K562 (cell line): ENCODE results near the gene FSTL3. TPM values are rescaled to one million over a fixed set of nuclear protein-coding genes. Genes with fewer than 3 reads are reported as not detected.

ENCODE experiments used
- CAMTA2 ChIP-seq: fragments of 250-450 bp; sonication (Bioruptor Pico); conservative IDR thresholded peaks from 2 replicates; pipeline ENCODE4 v1.5.1; 2022
- CBFB ChIP-seq: sonication (generic); formaldehyde crosslinking; IDR thresholded peaks from 2 replicates; pipeline ENCODE4 v1.4.0; 2020; ENCODE audit warnings: mild to moderate bottlenecking, missing genetic modification reagents
- CBX1 ChIP-seq: sonication (generic); IDR thresholded peaks from 2 replicates; pipeline ENCODE4 v1.6.1; 2016; ENCODE audit warnings: antibody characterized with exemption, low read depth, mild to moderate bottlenecking
- CBX3 ChIP-seq, 2 experiments: IDR thresholded peaks; 1 replicate in 1 of 2; 2 replicates in 1 of 2; pipeline ENCODE4 v1.6.1; 2012; ENCODE audit warnings: inconsistent platforms in 2 of 2, low read length in 2 of 2, borderline replicate concordance in 1 of 2, control low read depth in 1 of 2
- CBX5 ChIP-seq: IDR thresholded peaks from 2 replicates; pipeline ENCODE4 v1.6.1; 2014; ENCODE audit warnings: low read depth, borderline replicate concordance
- ETV6 ChIP-seq, 3 experiments: fragments of 150-350 bp in 1 of 3; sonication (generic) in 1 of 3; formaldehyde crosslinking in 1 of 3; IDR thresholded peaks; 2 replicates each; pipeline versions ENCODE4 v1.6.1 to v1.8.0; 2014 to 2022; ENCODE audit warnings: borderline replicate concordance in 2 of 3, low read depth in 2 of 3, antibody characterized with exemption in 1 of 3, low read length in 1 of 3, mild to moderate bottlenecking in 1 of 3, missing genetic modification reagents in 1 of 3
- HDAC1 ChIP-seq, 2 experiments: fragments of 450-650 bp; IDR thresholded peaks; 2 replicates each; pipeline ENCODE4 v1.6.1; 2016 to 2017; ENCODE audit warnings: inconsistent platforms in 1 of 2, mild to moderate bottlenecking in 1 of 2, moderate library complexity in 1 of 2
- MCM7 ChIP-seq, 2 experiments: fragments of 450-650 bp; IDR thresholded peaks; 2 replicates each; pipeline ENCODE4 v1.6.1; 2016 to 2018
- NEUROD1 ChIP-seq: fragments of 150-350 bp; IDR thresholded peaks from 2 replicates; pipeline ENCODE4 v1.6.1; 2014; ENCODE audit warnings: borderline replicate concordance, low read length, low read depth; ENCODE audit not compliant: partially characterized antibody
- NFIC ChIP-seq: fragments of 450-650 bp; IDR thresholded peaks from 2 replicates; pipeline ENCODE4 v1.6.1; 2017; ENCODE audit warnings: mild to moderate bottlenecking, inconsistent platforms
- RBM22 ChIP-seq: fragments of 200-400 bp; formaldehyde crosslinking; IDR thresholded peaks from 2 replicates; pipeline ENCODE4 v1.6.1; 2018; ENCODE audit warnings: low read length, low read depth; ENCODE audit not compliant: poor library complexity, severe bottlenecking
- WHSC1 ChIP-seq: IDR thresholded peaks from one replicate; pipeline ENCODE4 v1.6.1; 2012; ENCODE audit warnings: low read length, control low read depth, inconsistent platforms
- ZBTB17 ChIP-seq: fragments of 450-650 bp; formaldehyde crosslinking; IDR thresholded peaks from 2 replicates; pipeline ENCODE4 v1.4.0; 2020; ENCODE audit warnings: mild to moderate bottlenecking
- ZNF12 ChIP-seq: sonication (generic); formaldehyde crosslinking; IDR thresholded peaks from 2 replicates; pipeline ENCODE4 v1.4.0; 2020; ENCODE audit warnings: mild to moderate bottlenecking, missing genetic modification reagents
- ZNF274 ChIP-seq: IDR thresholded peaks from 2 replicates; pipeline ENCODE4 v1.6.1; 2011; ENCODE audit warnings: low read depth, mild to moderate bottlenecking, low read length, moderate library complexity, borderline replicate concordance
- ZNF57 ChIP-seq: fragments of 450-650 bp; formaldehyde crosslinking; IDR thresholded peaks from 2 replicates; pipeline ENCODE4 v1.4.0; 2020; ENCODE audit warnings: mild to moderate bottlenecking, moderate library complexity
- ZNF699 ChIP-seq: fragments of 250-450 bp; sonication (Bioruptor Pico); IDR thresholded peaks from 2 replicates; pipeline ENCODE4 v1.8.0; 2021; ENCODE audit warnings: mild to moderate bottlenecking, moderate library complexity; ENCODE audit not compliant: insufficient replicate concordance
- ZNF766 ChIP-seq: fragments of 200-800 bp; sonication (Bioruptor generic); conservative IDR thresholded peaks from 2 replicates; pipeline ENCODE4 v1.6.1; 2016; ENCODE audit warnings: missing genetic modification characterization, missing compliant biosample characterization
- polyA plus RNA-seq, 8 experiments: library from polyadenylated mRNA; depleted of rRNA in 4 of 8; stranded (reverse) in 5 of 8; unstranded in 3 of 8; fragments of >200 nt; fragmentation: Nextera tagmentation in 2 of 8; fragmentation: Illumina TruSeq in 1 of 8; extraction: Ambion mirVana in 2 of 8; extraction: Trizol in 1 of 8; gene quantifications; 2 replicates each; pipeline versions ENCODE4 v1.2.1 to v1.2.3, GENCODE V29; 2011 to 2014; ENCODE audit warnings: inconsistent platforms in 1 of 8, missing spikeins in 1 of 8
- total RNA-seq, 7 experiments: library from RNA; depleted of rRNA in 6 of 7; stranded (reverse); fragments of >200 nt in 6 of 7; fragmentation: Illumina TruSeq in 2 of 7; extraction: Trizol in 2 of 7; gene quantifications; 2 replicates each; pipeline versions ENCODE4 v1.2.1 to v1.2.3, GENCODE V29; 2011 to 2021; ENCODE audit warnings: low replicate concordance in 1 of 7
- TF ChIP-seq, protein P1 (sequence below): fragments of 450-650 bp; IDR thresholded peaks from 2 replicates; pipeline ENCODE4 v1.7.0; 2016; ENCODE audit warnings: borderline replicate concordance
- TF ChIP-seq, protein P2 (sequence below): fragments of 250-450 bp; sonication (Bioruptor Pico); IDR thresholded peaks from 2 replicates; pipeline ENCODE4 v1.8.0; 2022; ENCODE audit warnings: moderate library complexity, mild to moderate bottlenecking, inconsistent platforms
- TF ChIP-seq, protein P3 (sequence below): fragments of 250-450 bp; sonication (Bioruptor Pico); IDR thresholded peaks from 2 replicates; pipeline ENCODE4 v1.5.0; 2021; ENCODE audit warnings: mild to moderate bottlenecking, borderline replicate concordance
- TF ChIP-seq, protein P4 (sequence below): fragments of 200-800 bp; sonication (Bioruptor generic); IDR thresholded peaks from 2 replicates; pipeline ENCODE4 v1.6.1; 2017; ENCODE audit warnings: missing genetic modification characterization, missing compliant biosample characterization

Gene FSTL3
- total and polyA plus RNA-seq, 9 of the 15 experiments (the other 6 are each of a cell fraction or from before 2014, with no cell fraction given): 0.35 to 6.8 (median 4.2) TPM; not detected in 1

DNA sequence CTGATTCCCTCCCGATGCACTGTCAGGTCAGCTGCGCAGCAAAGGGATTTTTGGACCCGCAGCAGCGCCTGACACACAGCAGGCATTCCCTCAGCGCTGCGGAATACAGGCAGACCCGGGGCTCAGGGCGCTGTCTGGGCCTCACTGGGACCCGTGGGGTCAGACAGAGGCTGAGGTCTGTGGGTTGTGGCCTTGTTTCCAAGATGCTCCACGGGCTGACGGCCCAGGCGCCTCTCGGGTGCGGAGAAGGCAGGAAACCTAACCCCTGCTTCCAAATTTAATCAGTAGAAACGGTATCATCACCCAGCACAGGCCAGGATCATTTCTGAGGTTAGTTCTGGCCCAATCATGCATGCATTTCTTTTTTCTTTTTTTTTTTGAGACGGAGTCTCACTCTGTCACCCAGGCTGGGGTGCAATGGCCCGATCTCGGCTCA, 12.5 kb upstream of the FSTL3 start (continued):
- TF ChIP-seq, protein P1, sequence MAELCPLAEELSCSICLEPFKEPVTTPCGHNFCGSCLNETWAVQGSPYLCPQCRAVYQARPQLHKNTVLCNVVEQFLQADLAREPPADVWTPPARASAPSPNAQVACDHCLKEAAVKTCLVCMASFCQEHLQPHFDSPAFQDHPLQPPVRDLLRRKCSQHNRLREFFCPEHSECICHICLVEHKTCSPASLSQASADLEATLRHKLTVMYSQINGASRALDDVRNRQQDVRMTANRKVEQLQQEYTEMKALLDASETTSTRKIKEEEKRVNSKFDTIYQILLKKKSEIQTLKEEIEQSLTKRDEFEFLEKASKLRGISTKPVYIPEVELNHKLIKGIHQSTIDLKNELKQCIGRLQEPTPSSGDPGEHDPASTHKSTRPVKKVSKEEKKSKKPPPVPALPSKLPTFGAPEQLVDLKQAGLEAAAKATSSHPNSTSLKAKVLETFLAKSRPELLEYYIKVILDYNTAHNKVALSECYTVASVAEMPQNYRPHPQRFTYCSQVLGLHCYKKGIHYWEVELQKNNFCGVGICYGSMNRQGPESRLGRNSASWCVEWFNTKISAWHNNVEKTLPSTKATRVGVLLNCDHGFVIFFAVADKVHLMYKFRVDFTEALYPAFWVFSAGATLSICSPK: no peak
- TF ChIP-seq ZNF57 (CRISPR knock-in tag): no peak
- TF ChIP-seq ZNF12 (CRISPR knock-in tag): no peak
- TF ChIP-seq, protein P2, sequence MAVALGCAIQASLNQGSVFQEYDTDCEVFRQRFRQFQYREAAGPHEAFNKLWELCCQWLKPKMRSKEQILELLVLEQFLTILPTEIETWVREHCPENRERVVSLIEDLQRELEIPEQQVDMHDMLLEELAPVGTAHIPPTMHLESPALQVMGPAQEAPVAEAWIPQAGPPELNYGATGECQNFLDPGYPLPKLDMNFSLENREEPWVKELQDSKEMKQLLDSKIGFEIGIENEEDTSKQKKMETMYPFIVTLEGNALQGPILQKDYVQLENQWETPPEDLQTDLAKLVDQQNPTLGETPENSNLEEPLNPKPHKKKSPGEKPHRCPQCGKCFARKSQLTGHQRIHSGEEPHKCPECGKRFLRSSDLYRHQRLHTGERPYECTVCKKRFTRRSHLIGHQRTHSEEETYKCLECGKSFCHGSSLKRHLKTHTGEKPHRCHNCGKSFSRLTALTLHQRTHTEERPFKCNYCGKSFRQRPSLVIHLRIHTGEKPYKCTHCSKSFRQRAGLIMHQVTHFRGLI (CRISPR knock-in tag): no peak
- TF ChIP-seq ZNF766 (CRISPR knock-in tag): no peak
- no peak for TF ChIP-seq RBM22
- TF ChIP-seq, protein P3, sequence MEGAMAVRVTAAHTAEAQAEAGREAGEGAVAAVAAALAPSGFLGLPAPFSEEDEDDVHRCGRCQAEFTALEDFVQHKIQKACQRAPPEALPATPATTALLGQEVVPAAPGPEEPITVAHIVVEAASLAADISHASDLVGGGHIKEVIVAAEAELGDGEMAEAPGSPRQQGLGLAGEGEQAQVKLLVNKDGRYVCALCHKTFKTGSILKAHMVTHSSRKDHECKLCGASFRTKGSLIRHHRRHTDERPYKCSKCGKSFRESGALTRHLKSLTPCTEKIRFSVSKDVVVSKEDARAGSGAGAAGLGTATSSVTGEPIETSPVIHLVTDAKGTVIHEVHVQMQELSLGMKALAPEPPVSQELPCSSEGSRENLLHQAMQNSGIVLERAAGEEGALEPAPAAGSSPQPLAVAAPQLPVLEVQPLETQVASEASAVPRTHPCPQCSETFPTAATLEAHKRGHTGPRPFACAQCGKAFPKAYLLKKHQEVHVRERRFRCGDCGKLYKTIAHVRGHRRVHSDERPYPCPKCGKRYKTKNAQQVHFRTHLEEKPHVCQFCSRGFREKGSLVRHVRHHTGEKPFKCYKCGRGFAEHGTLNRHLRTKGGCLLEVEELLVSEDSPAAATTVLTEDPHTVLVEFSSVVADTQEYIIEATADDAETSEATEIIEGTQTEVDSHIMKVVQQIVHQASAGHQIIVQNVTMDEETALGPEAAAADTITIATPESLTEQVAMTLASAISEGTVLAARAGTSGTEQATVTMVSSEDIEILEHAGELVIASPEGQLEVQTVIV (CRISPR knock-in tag): no peak
- TF ChIP-seq CBX3 (IDR thresholded peaks at IDR 0.05; ENCODE audit: borderline replicate concordance in 1 of 2, low read length in 2 of 2): 0 out of 3 replicates have a peak, but pooled peaks of 1 of the 2 experiments have one; percentile 11
- TF ChIP-seq ETV6 (IDR thresholded peaks at IDR 0.05; ENCODE audit: borderline replicate concordance in 1 of 2, low read depth in 2 of 2, low read length in 1 of 2): no peak
- no peak for TF ChIP-seq ETV6 (CRISPR knock-in tag; IDR thresholded peaks at IDR 0.05; ENCODE audit: borderline replicate concordance)
- no peak for TF ChIP-seq ZNF274
- no peak for TF ChIP-seq HDAC1 (IDR thresholded peaks at IDR 0.05)
- no peak for TF ChIP-seq CAMTA2
- TF ChIP-seq CBX1: 0 out of 2 replicates have a peak, but pooled peaks have one; percentile 33
- no peak for TF ChIP-seq ZBTB17 (CRISPR knock-in tag)
- no peak for TF ChIP-seq WHSC1
- TF ChIP-seq NEUROD1: no peak
- 0 out of 2 replicates have a peak, but pooled peaks have one; percentile 73 for TF ChIP-seq CBX5
- no peak for TF ChIP-seq CBFB (CRISPR knock-in tag)
- no peak for TF ChIP-seq NFIC
- TF ChIP-seq MCM7 (IDR thresholded peaks at IDR 0.05): no peak
- TF ChIP-seq, protein P4, sequence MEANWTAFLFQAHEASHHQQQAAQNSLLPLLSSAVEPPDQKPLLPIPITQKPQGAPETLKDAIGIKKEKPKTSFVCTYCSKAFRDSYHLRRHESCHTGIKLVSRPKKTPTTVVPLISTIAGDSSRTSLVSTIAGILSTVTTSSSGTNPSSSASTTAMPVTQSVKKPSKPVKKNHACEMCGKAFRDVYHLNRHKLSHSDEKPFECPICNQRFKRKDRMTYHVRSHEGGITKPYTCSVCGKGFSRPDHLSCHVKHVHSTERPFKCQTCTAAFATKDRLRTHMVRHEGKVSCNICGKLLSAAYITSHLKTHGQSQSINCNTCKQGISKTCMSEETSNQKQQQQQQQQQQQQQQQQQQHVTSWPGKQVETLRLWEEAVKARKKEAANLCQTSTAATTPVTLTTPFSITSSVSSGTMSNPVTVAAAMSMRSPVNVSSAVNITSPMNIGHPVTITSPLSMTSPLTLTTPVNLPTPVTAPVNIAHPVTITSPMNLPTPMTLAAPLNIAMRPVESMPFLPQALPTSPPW: no peak
- no peak for TF ChIP-seq ZNF699
